OCI-LY3 (cell line): ENCODE measurements around the gene B4GALNT4.

Experiments
- CTCF ChIP-seq: fragments of 200-600, 300-600 bp; sonication (generic); IDR thresholded peaks from 2 replicates; pipeline ENCODE4 v1.5.1; 2014; ENCODE audit warnings: antibody characterized with exemption, low read length, low read depth
- EZH2phosphoT487 ChIP-seq: fragments of 200-600 bp; shearing (Covaris generic); IDR thresholded peaks from 2 replicates; pipeline ENCODE4 v1.6.1; 2018; ENCODE audit warnings: antibody characterized with exemption, mixed run types, low read depth

GRCh38 chr11:337711-338110 lies 31.6 kb upstream of the B4GALNT4 start:
- no peak for TF ChIP-seq CTCF
- TF ChIP-seq EZH2phosphoT487 = no peak
